SW480 (cell line): ENCODE measurements around the gene MED13.
"Not testable (repeated sequence)": the region's sequence is repeated elsewhere in the genome, so short reads cannot be mapped to it uniquely, and the experiment has no call there.

Experiments
- DNase-seq: peaks from one replicate; pipeline ENCODE4 v3.0.0-alpha.2; 2016; ENCODE audit warnings: low spot score

Gene MED13

GRCh38 chr17:61986898-61987297, 78.2 kb downstream of the MED13 start:
- no peak for DNase-seq

DNA sequence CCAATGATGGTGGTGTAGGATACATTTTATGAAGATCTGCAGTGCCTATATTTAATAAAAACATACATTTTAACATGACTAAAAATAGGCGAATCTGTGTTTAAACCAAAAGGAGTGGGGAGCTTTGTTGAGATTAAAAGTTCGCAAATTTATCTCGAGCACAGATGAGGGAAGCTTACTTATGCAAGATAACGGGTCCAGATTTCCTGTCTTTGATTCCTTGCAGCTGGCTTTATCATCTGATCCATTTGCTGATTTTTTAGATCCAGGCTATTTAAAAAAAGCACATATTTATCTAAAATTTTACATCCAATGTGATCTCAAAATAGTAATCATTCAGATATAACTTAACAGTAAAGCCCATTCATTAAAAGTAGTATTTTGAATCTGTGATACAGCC, 80.3 kb downstream of the MED13 start:
- DNase-seq = no peak

DNA sequence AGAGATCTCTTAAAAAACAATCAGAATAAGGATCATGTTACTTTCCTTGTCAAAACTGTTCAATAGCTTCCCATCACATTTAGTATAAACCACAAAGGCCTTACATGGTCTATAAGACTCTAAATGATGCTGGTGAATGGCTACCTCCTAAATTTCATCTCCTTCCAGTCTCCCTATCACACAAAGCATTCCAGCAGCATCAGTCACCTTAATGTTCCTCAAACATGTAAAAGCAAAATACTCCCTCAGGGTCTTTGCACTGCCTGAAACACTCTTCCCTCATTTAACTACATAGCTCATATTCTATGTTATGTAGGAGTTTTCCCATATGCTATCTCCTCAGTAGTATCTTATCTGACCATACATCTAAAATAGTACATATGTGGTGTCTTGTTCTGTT, 83.8 kb downstream of the MED13 start:
- no peak for DNase-seq

GRCh38 chr17:61980535-61980934, 84.5 kb downstream of the MED13 start:
- no peak for DNase-seq

GRCh38 chr17:61974115-61974514, 91.0 kb downstream of the MED13 start:
- no peak for DNase-seq

DNA sequence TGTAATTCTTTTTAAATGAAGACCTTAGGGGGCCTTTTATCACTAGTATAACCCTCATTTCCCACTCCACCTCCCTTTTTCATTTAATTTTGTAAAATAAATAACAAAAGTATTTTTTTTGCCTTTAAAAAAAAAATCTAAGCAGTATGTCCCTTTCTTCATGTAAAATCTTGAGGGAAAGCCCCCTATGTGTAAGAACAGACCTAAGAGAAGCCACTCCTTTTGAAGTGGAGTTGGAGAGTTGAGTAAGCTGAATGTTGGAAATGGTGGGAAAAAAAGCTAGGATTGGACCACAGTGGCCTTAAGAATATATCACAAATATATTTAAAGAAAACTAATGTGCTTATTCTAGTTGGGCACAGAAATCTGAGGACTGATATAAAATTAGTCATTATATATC, 92.8 kb downstream of the MED13 start:
- DNase-seq = no peak

DNA sequence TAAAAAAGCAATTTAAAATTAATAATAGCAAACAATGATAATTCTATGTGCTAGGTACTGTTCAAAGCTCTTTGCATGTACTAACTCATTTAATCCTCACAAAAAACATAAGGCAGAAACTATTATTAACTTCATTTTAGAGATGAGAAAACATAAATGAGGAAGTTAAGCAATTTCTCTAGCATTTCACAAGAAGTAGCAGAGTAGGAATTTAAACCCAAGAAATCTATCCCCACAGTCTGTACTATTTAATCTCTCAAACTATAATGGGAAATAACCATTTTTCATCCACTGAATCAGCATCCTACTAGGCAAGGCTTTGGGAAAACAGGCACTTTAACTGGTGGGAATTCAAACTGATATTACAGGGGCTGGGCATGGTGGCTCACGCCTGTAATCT, 95.0 kb downstream of the MED13 start:
- no peak for DNase-seq

GRCh38 chr17:61968757-61969156, 96.3 kb downstream of the MED13 start:
- no peak for DNase-seq

GRCh38 chr17:61967729-61968128, 97.3 kb downstream of the MED13 start:
- DNase-seq = no peak

DNA sequence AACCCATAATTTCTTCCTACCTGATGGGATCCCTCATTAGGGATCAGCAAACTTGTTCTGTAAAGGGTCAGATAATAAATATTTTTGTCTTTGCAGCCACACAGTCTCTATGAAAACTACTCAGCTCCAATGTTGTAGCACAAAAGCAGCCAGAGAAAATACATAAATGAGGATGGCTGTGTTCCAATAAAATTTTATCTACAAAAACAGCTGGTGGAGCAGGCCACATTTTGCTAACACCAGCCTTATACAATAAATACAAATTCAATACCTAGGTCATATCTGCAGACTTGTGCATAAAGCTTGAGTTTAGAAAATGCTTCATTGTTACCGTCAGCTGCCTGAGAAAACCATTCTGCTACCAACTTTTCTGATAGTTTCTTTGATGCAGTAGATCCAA, 98.9 kb downstream of the MED13 start:
- no peak for DNase-seq

DNA sequence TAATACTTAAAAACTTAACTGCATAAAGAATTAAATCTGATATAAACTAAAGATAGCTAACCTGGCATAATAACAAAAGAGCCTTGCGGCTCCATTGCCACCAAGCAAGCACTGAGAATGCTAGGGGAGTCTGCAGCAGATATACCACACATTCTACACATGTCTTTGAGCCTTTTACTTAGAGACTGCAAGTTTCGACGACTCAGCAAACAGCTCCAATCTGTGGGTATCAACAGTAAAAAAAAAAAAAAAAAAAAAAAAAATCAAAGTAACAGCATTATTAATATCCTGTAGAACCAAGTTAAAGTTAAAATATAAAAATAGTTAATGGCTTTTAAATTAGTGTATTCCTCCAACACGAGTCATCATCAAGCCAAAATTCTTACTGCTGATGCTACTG, 109.5 kb downstream of the MED13 start:
- DNase-seq = no peak

DNA sequence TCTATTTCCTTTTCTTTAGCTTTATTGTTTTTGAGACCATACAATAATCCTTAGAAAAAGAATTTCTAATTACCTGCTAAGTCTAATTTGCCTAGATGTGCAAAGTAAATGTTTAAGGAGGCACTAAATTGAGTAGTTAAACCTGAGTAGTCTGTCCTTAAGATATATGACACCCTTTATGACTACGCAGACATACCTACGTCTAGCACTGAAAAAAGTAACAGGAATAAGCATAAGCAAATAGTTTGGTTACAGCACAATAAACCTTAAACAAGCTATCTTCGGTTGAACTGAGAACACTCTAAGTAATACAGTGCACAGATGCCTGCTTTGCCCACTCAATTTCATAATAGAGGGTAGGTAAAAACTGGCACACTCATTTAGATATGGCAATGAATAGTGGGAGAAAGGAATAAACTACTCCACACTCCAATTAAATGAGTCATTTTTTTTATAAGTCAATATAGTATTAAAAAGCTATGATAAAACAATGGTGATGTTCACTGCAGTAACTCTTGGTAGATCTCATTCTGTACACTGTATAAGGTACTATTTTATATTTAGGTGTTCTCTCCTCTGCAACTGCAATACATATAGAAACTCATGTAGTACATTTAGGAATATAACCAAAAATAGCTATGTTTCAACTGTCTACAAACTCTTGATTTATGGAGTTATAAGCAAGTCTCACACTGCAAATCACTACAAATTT, 117.6 kb downstream of the MED13 start:
- no peak for DNase-seq

GRCh38 chr17:61946359-61946758, 118.7 kb downstream of the MED13 start:
- DNase-seq = no peak

GRCh38 chr17:61943117-61943516, 122.0 kb downstream of the MED13 start:
- DNase-seq = no peak

GRCh38 chr17:61942085-61942484, 123.0 kb downstream of the MED13 start:
- no peak for DNase-seq

GRCh38 chr17:61928101-61928436, 137.0 kb downstream of the MED13 start:
- no peak for DNase-seq

- DNase-seq = peak; percentile 92
Measured at GRCh38 chr17:61927208-61928100, 137.6 kb downstream of the MED13 start, which contains the start of gene INTS2. Gene INTS2, minus strand, starts transcription at chr17:61927982. Its CDS starts 1,338 bp downstream, at chr17:61926644.

DNA sequence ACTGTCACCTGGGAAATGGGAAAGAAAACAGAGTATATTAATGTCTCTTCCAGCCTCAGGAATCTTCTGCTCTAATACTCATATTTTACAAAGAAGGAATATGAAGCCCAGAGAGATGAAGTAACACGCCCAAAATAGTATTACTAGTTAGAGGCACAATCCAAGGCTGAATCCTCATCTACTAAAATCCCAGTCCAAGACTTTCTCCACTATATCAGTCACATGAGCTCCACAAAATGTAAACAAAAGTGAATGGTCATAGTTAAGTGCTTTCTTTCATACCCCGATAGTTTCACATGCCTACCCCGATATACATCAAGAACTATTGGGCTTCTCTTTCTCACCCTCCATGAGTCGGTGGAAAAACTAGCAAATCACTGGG, 138.3 kb downstream of the MED13 start:
- DNase-seq = no peak

DNA sequence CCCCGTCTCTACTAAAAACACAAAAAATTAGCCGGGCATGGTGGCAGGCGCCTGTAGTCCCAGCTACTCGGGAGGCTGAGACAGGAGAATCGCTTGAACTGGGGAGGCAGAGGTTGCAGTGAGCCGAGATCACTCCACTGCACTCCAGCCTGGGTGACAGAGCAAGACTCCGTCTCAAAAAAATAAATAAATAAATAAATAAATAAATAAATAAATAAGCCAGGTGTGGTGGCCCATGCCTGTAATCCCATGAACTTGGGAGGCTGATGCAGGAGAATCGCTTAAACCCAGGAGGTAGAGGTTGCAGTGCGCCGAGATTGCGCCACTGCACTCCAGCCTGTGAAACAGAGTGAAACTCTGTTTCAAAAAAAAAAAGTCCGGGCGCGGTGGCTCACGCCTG, 149.9 kb downstream of the MED13 start:
- DNase-seq = not testable (repeated sequence)

- DNase-seq = no peak
Measured at GRCh38 chr17:61908292-61909037, 156.6 kb downstream of the MED13 start.

DNA sequence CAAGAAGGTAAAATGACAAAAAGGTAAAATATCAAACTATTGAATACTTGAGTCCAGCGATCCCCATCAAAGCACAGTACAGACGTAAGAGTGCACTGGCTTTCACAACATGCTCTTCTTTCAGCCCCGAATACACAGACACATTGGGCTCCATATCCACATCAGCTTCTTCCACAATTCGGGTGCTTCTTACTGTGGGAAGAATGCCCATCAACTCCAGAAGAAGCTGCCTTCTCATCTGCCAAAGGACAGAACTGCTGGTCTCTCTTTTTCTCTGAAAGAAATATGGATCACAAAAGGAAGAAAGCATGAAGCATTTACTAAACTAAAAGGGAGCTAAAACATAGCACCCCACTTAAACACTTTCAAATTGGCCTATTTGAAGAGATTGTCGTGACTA, 157.7 kb downstream of the MED13 start:
- DNase-seq = no peak

DNA sequence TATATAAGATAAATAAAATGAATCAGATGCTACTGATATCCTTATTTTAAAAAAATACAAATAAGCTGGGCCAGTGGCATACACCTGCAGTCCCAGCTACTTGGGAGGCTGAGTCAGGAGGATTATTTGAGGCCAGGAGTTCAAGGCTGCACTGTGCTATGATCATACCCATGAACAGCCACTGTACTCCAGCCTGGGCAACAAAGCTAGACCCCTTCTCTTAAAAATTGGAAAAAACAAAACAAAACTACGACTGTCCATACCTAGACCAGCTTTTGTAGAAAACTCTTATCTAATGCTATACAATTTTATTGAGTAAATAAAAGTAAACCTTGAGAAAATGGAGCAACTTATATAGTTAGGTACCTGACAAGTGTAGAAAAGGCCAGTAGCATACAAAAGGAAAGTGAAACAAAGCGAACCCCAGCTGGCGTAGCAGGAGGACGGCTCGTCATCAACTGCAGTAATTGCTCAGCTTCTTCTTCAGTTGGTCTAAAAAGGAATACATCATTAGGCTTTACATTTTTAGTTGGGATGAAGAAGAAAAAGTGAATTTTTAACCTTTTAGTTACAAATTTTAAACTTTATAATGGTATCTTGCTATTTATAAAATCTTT, 160.9 kb downstream of the MED13 start:
- DNase-seq = no peak
